IPS DF 4.7 (cell line): Measurements from ENCODE around the gene MAML3.
A peak's percentile ranks its signal among the peaks of the same experiment; 100 is the strongest.

Source experiments
- DNase-seq: peaks from one replicate; pipeline ENCODE4 v3.0.0-alpha.2; 2013; ENCODE audit warnings: low spot score; ENCODE audit errors: extremely low read depth

Gene MAML3

GRCh38 chr4:140100771-140101170 is 53.2 kb downstream of the MAML3 start:
- DNase-seq: no peak

- DNase-seq: no peak
Measured at GRCh38 chr4:140099983-140100382, 54.0 kb downstream of the MAML3 start.

- DNase-seq: no peak
Measured at GRCh38 chr4:140098455-140099160, 55.4 kb downstream of the MAML3 start.

GRCh38 chr4:140097572-140097971 is 56.4 kb downstream of the MAML3 start:
- DNase-seq: no peak

GRCh38 chr4:140096921-140097320 is 57.1 kb downstream of the MAML3 start:
- DNase-seq: no peak

- DNase-seq: no peak
Measured at GRCh38 chr4:140096483-140096861, 57.5 kb downstream of the MAML3 start.

GRCh38 chr4:140095694-140096482 is 58.1 kb downstream of the MAML3 start:
- DNase-seq: no peak

GRCh38 chr4:140094438-140095420 is 59.3 kb downstream of the MAML3 start:
- no peak for DNase-seq

- peak; percentile 49 for DNase-seq
Measured at GRCh38 chr4:140092094-140092851, 61.7 kb downstream of the MAML3 start.

GRCh38 chr4:140091305-140091704 is 62.7 kb downstream of the MAML3 start:
- no peak for DNase-seq

- DNase-seq: no peak
Measured at GRCh38 chr4:140090215-140090731, 63.7 kb downstream of the MAML3 start.

GRCh38 chr4:140089216-140089615 is 64.8 kb downstream of the MAML3 start:
- no peak for DNase-seq

GRCh38 chr4:140088323-140088967 is 65.5 kb downstream of the MAML3 start:
- no peak for DNase-seq

GRCh38 chr4:140085881-140086280 is 68.1 kb downstream of the MAML3 start:
- no peak for DNase-seq

GRCh38 chr4:140085062-140085622 is 68.8 kb downstream of the MAML3 start:
- no peak for DNase-seq

GRCh38 chr4:140084385-140084784 is 69.6 kb downstream of the MAML3 start:
- DNase-seq: no peak

GRCh38 chr4:140082391-140082755 is 71.6 kb downstream of the MAML3 start:
- no peak for DNase-seq

GRCh38 chr4:140081641-140082390 is 72.2 kb downstream of the MAML3 start:
- DNase-seq: no peak

GRCh38 chr4:140080883-140081282 is 73.1 kb downstream of the MAML3 start:
- DNase-seq: no peak
